ENCODE data around the gene LGR5. TPM values are rescaled to one million over a fixed set of nuclear protein-coding genes. Genes with fewer than 3 reads are reported as not detected.
A peak's percentile ranks its signal among the peaks of the same experiment; 100 is the strongest.

Gene LGR5
- total and polyA plus RNA-seq, 10 of the 15 experiments (the other 5 are each of a cell fraction or from before 2014, with no cell fraction given): 2.1 TPM; not detected in 9

GRCh38 chr12:71536279-71536938 is 96.8 kb downstream of the LGR5 start:
- Histone ChIP-seq H3K79me2 (ENCODE audit: control insufficient read depth, insufficient read depth, low read length) (no peaks in the 10 kb centered on the region), H3K27ac (ENCODE audit: control insufficient read depth, insufficient read depth) (no peak overlapping the region), H3K9ac (ENCODE audit: control insufficient read depth, insufficient read depth, low read length) (no peak overlapping the region), H3K9me3 (replicated peaks; ENCODE audit: control insufficient read depth, insufficient read depth, low read length) (no peaks in the 10 kb centered on the region), H3K4me3 (no peak overlapping the region), H3K4me1 (ENCODE audit: control insufficient read depth, insufficient read depth, low read length) (no peaks in the 10 kb centered on the region), H3K36me3 (ENCODE audit: control insufficient read depth in 2 of 2, insufficient read depth in 2 of 2, low read length in 1 of 2) (no peaks in the 10 kb centered on the region), H2AFZ (ENCODE audit: control insufficient read depth, low read depth, low read length) (no peak overlapping the region), H3K27me3 (replicated peaks in 1 of 2; ENCODE audit: control insufficient read depth in 2 of 2, insufficient read depth in 2 of 2, low read length in 1 of 2) (no peaks in the 10 kb centered on the region), H3K4me2 (ENCODE audit: control insufficient read depth, insufficient read depth) (no peak overlapping the region), H4K20me1 (ENCODE audit: control insufficient read depth, insufficient read depth) (no peaks in the 10 kb centered on the region)
- DNase-seq (ENCODE audit: low read depth, low spot score) (no peak), ATAC-seq (peak; percentile 61), FAIRE-seq (no peak)
- ChIA-PET SMC1A (ENCODE audit: uncharacterized antibody, unreplicated experiment) (interaction anchor here (0.9 to 2.1 kb wide), 2 partner anchors 15 to 132 kb away, joined by 3 to 10 read pairs; no protein-coding TSS in a partner anchor), RAD21 (ENCODE audit: unreplicated experiment) (no interaction called here), CTCF (interaction anchor here (0.6 to 2.2 kb wide), 3 partner anchors 15 to 641 kb away, joined by 3 to 5 read pairs (median 4); no protein-coding TSS in a partner anchor), POLR2A (interaction anchor here (1.3 kb wide), 1 partner anchor 9 kb away, joined by 3 read pairs; no protein-coding TSS in a partner anchor)
- peak; percentile 55; the same call in 1 of the 2 replicates for TF ChIP-seq SPI1 (IDR thresholded peaks at IDR 0.05; ENCODE audit: borderline replicate concordance, insufficient read depth, low read depth, low read length)
- TF ChIP-seq ZBED1 (IDR thresholded peaks at IDR 0.05; ENCODE audit: borderline replicate concordance): no peak
- in situ Hi-C loops (cut with MboI): no loop called here
- no TSS peak for BruUV-seq (replicated peaks)
- 0% methylated on average over 2 of the region's 2 CpGs for WGBS (ENCODE audit: insufficient coverage, insufficient replicate concordance, low lambda C conversion rate, missing lambda C conversion rate)
- intact Hi-C loops (cut with micrococcal nuclease; ENCODE audit: unreplicated experiment): no loop called here

DNA sequence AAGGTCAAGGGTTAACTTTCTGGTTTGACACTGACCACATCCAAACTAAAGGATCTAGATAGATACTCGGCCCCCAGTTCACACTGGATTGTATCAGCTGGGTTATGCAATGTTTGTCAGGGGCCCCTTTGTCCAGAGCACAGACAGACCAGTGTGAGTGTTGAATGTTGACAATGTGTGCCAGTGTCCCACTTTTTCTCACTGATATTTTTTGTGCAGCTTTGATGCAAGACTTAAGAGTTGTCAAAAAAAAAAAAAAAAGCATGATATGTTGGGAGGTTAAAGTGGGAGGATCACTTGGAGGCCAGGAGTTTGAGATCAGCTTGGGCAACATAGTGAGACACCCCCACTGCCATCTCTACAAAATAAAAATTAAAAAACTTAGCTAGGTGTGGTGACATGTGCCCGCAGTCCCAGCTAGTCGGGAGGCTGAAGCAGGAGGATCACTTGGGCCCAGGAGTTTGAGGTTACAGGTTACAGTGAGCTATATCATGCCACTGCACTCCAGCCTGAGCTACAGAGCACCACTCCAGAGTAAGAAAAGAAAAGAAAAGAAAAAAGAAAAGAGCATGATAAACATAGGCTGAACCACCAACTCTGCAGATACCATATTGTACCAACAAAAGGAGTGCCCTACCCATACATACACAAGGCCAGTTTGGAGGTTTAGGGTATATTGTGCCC is 97.5 kb downstream of the LGR5 start:
- Histone ChIP-seq H3K27me3 (replicated peaks in 1 of 2; ENCODE audit: control insufficient read depth in 2 of 2, insufficient read depth in 2 of 2, low read length in 1 of 2) (no peaks in the 10 kb centered on the region), H3K9ac (ENCODE audit: control insufficient read depth, insufficient read depth, low read length) (no peak overlapping the region), H2AFZ (ENCODE audit: control insufficient read depth, low read depth, low read length) (no peak overlapping the region), H4K20me1 (ENCODE audit: control insufficient read depth, insufficient read depth) (no peaks in the 10 kb centered on the region), H3K4me2 (ENCODE audit: control insufficient read depth, insufficient read depth) (no peak overlapping the region), H3K27ac (ENCODE audit: control insufficient read depth, insufficient read depth) (no peak overlapping the region), H3K79me2 (ENCODE audit: control insufficient read depth, insufficient read depth, low read length) (no peaks in the 10 kb centered on the region), H3K9me3 (replicated peaks; ENCODE audit: control insufficient read depth, insufficient read depth, low read length) (no peaks in the 10 kb centered on the region), H3K4me3 (no peak overlapping the region), H3K36me3 (ENCODE audit: control insufficient read depth in 2 of 2, insufficient read depth in 2 of 2, low read length in 1 of 2) (no peaks in the 10 kb centered on the region), H3K4me1 (ENCODE audit: control insufficient read depth, insufficient read depth, low read length) (no peaks in the 10 kb centered on the region)
- TF ChIP-seq NR2F1 (conservative IDR thresholded peaks at IDR 0.05) (peak; percentile 31; the same call in 1 of the 2 replicates), YBX1 (IDR thresholded peaks at IDR 0.05) (no peak), TAF1 (IDR thresholded peaks at IDR 0.05; ENCODE audit: borderline replicate concordance, low read depth, low read length) (no peak)
- BruUV-seq (replicated peaks): no TSS peak
- RAD21 ChIA-PET (ENCODE audit: unreplicated experiment): no interaction called here
- 60% methylated on average over 3 of the region's 3 CpGs for WGBS (ENCODE audit: insufficient coverage, insufficient replicate concordance, low lambda C conversion rate, missing lambda C conversion rate)
- CTCF ChIA-PET: interaction anchor here (0.6 to 2.2 kb wide), 2 partner anchors 14 to 318 kb away, joined by 3 to 5 read pairs; no protein-coding TSS in a partner anchor
- intact Hi-C loops (cut with micrococcal nuclease; ENCODE audit: unreplicated experiment): no loop called here
- POLR2A ChIA-PET: interaction anchor here (0.6 to 1.3 kb wide), 2 partner anchors 9 to 52 kb away, joined by 3 read pairs; no protein-coding TSS in a partner anchor
- no peak for FAIRE-seq
- ATAC-seq: no peak
- no peak for DNase-seq (ENCODE audit: low read depth, low spot score)
- in situ Hi-C loops (cut with MboI): no loop called here
- SMC1A ChIA-PET (ENCODE audit: uncharacterized antibody, unreplicated experiment): interaction anchor here (0.9 to 2.1 kb wide), 2 partner anchors 14 to 133 kb away, joined by 3 to 10 read pairs; no protein-coding TSS in a partner anchor

All from GM12878 (cell line).